IPS-18c (cell line): ENCODE data around the gene NAV2.

Experiments
- H3K4me3 ChIP-seq: 2 replicates; pipeline ENCODE4 v1.7.0; 2013; ENCODE audit warnings: low read depth, mild to moderate bottlenecking, low read length, moderate library complexity; ENCODE audit not compliant: insufficient read depth
- H3K9me3 ChIP-seq: one replicate; pipeline ENCODE4 v1.6.1; 2013; ENCODE audit warnings: mild to moderate bottlenecking, low read length, moderate library complexity; ENCODE audit not compliant: control insufficient read depth, insufficient read depth

The NAV2 gene

GRCh38 chr11:19961225-19961624 lies 248.6 kb downstream of the NAV2 start:
- Histone ChIP-seq H3K4me3 (no peak overlapping the region), H3K9me3 (no peaks in the 10 kb centered on the region)

GRCh38 chr11:19962053-19962800 lies 249.6 kb downstream of the NAV2 start:
- no peaks in the 10 kb centered on the region for H3K9me3 ChIP-seq
- no peak overlapping the region for H3K4me3 ChIP-seq

GRCh38 chr11:19962801-19963175 lies 250.2 kb downstream of the NAV2 start:
- Histone ChIP-seq H3K4me3 (no peak overlapping the region), H3K9me3 (no peaks in the 10 kb centered on the region)

- Histone ChIP-seq H3K9me3 (no peaks in the 10 kb centered on the region), H3K4me3 (no peak overlapping the region)
These were observed 251.2 kb downstream of the NAV2 start for GRCh38 chr11:19963697-19964387.

GRCh38 chr11:19966441-19966840 lies 253.8 kb downstream of the NAV2 start:
- H3K9me3 ChIP-seq, result no peaks in the 10 kb centered on the region
- no peak overlapping the region for H3K4me3 ChIP-seq

- H3K4me3 ChIP-seq, result no peak overlapping the region
These were observed 254.3 kb downstream of the NAV2 start for GRCh38 chr11:19966927-19967326.

GRCh38 chr11:19967787-19968186 lies 255.2 kb downstream of the NAV2 start:
- H3K4me3 ChIP-seq, result no peak overlapping the region
- H3K9me3 ChIP-seq, result no peaks in the 10 kb centered on the region

More at GRCh38 chr11:19966927-19967326, 254.3 kb downstream of the NAV2 start:
- no peaks in the 10 kb centered on the region for H3K9me3 ChIP-seq

- H3K9me3 ChIP-seq, result no peaks in the 10 kb centered on the region
- no peak overlapping the region for H3K4me3 ChIP-seq
These were observed 256.2 kb downstream of the NAV2 start for GRCh38 chr11:19968860-19969259.

- Histone ChIP-seq H3K9me3 (no peaks in the 10 kb centered on the region), H3K4me3 (no peak overlapping the region)
These were observed 258.3 kb downstream of the NAV2 start for GRCh38 chr11:19970944-19971343.

- Histone ChIP-seq H3K9me3 (no peaks in the 10 kb centered on the region), H3K4me3 (no peak overlapping the region)
These were observed 259.5 kb downstream of the NAV2 start for GRCh38 chr11:19972091-19972490.

GRCh38 chr11:19972651-19973050 lies 260.0 kb downstream of the NAV2 start:
- no peak overlapping the region for H3K4me3 ChIP-seq
- H3K9me3 ChIP-seq, result no peaks in the 10 kb centered on the region

GRCh38 chr11:19973136-19973635 lies 260.5 kb downstream of the NAV2 start:
- Histone ChIP-seq H3K4me3 (no peak overlapping the region), H3K9me3 (no peaks in the 10 kb centered on the region)

GRCh38 chr11:19974886-19975285 lies 262.2 kb downstream of the NAV2 start:
- Histone ChIP-seq H3K9me3 (no peaks in the 10 kb centered on the region), H3K4me3 (no peak overlapping the region)

- Histone ChIP-seq H3K4me3 (no peak overlapping the region), H3K9me3 (no peaks in the 10 kb centered on the region)
These were observed 262.9 kb downstream of the NAV2 start for GRCh38 chr11:19975414-19975990.

GRCh38 chr11:19976281-19976941 lies 263.8 kb downstream of the NAV2 start:
- Histone ChIP-seq H3K9me3 (no peaks in the 10 kb centered on the region), H3K4me3 (no peak overlapping the region)

GRCh38 chr11:19977941-19978340 lies 265.3 kb downstream of the NAV2 start:
- no peak overlapping the region for H3K4me3 ChIP-seq
- H3K9me3 ChIP-seq, result no peaks in the 10 kb centered on the region

GRCh38 chr11:19978668-19979518 lies 266.3 kb downstream of the NAV2 start:
- no peak overlapping the region for H3K4me3 ChIP-seq
- no peaks in the 10 kb centered on the region for H3K9me3 ChIP-seq
